Measurements from ENCODE around the gene HECW1.
"Not testable (repeated sequence)": the region's sequence is repeated elsewhere in the genome, so short reads cannot be mapped to it uniquely, and the experiment has no call there.

HECW1 gene

GRCh38 chr7:43325595-43325994 lies 213.1 kb downstream of the HECW1 start:
- TF ChIP-seq CTCF (conservative IDR thresholded peaks at IDR 0.05) = no peak
- H3K27ac ChIP-seq = no peak overlapping the region

GRCh38 chr7:43328336-43328735 lies 215.9 kb downstream of the HECW1 start:
- no peak for TF ChIP-seq CTCF (conservative IDR thresholded peaks at IDR 0.05)
- no peak overlapping the region for H3K27ac ChIP-seq

- H3K27ac ChIP-seq = no peak overlapping the region
- TF ChIP-seq CTCF (conservative IDR thresholded peaks at IDR 0.05) = no peak
Measured at GRCh38 chr7:43328785-43329380, 216.4 kb downstream of the HECW1 start.

- no peak overlapping the region for H3K27ac ChIP-seq
- TF ChIP-seq CTCF (conservative IDR thresholded peaks at IDR 0.05) = no peak
Measured at GRCh38 chr7:43332193-43332796, 219.8 kb downstream of the HECW1 start.

GRCh38 chr7:43337191-43337590 lies 224.7 kb downstream of the HECW1 start:
- no peak for TF ChIP-seq CTCF (conservative IDR thresholded peaks at IDR 0.05)
- no peak overlapping the region for H3K27ac ChIP-seq

GRCh38 chr7:43337811-43338210 lies 225.4 kb downstream of the HECW1 start:
- no peak for TF ChIP-seq CTCF (conservative IDR thresholded peaks at IDR 0.05)
- H3K27ac ChIP-seq = no peak overlapping the region

- no peak for TF ChIP-seq CTCF (conservative IDR thresholded peaks at IDR 0.05)
- no peak overlapping the region for H3K27ac ChIP-seq
Measured at GRCh38 chr7:43341132-43341531, 228.7 kb downstream of the HECW1 start.

GRCh38 chr7:43343417-43343816 lies 231.0 kb downstream of the HECW1 start:
- H3K27ac ChIP-seq = not testable (repeated sequence)

- H3K27ac ChIP-seq = not testable (repeated sequence)
Measured at GRCh38 chr7:43345696-43346095, 233.2 kb downstream of the HECW1 start.

All from VCaP (cell line).